AG04450 (cell line): ENCODE data around the gene RASAL1. TPM values are rescaled to one million over a fixed set of nuclear protein-coding genes. Genes with fewer than 3 reads are reported as not detected.

ENCODE experiments used
- CTCF ChIA-PET: fragments of 300-600, 350-600 bp; formaldehyde crosslinking; extraction: SDS; loops from one replicate; lab custom pipeline; 2022; ENCODE audit warnings: antibody characterized with exemption, inconsistent platforms; lab: Charles Lee
- POLR2A ChIA-PET: fragments of 350-600 bp; formaldehyde crosslinking; extraction: SDS; loops from one replicate; lab custom pipeline; 2021; ENCODE audit warnings: antibody characterized with exemption, inconsistent platforms; lab: Yijun Ruan, JAX
- DNase-seq: peaks from one replicate; pipeline ENCODE4 v3.0.0-alpha.2; 2011; ENCODE audit warnings: low read depth, low spot score
- H3K27ac ChIP-seq: one replicate; pipeline ENCODE4 v1.5.1; 2012; ENCODE audit warnings: low read depth, low read length, control low read depth
- H3K27me3 ChIP-seq: one replicate; pipeline ENCODE4 v1.6.0; 2012; ENCODE audit warnings: low read length; ENCODE audit not compliant: control insufficient read depth, insufficient read depth
- H3K4me3 ChIP-seq: 2 replicates; pipeline ENCODE4 v1.5.1; 2011; ENCODE audit warnings: mild to moderate bottlenecking, low read depth, low read length, control low read depth
- H3K9me3 ChIP-seq: 2 replicates; pipeline ENCODE4 v1.5.1; 2012; ENCODE audit warnings: low read length; ENCODE audit not compliant: control insufficient read depth, insufficient read depth
- CTCF ChIP-seq: IDR thresholded peaks from 2 replicates; pipeline ENCODE4 v1.5.1; 2011; ENCODE audit warnings: low read depth, low read length, control low read depth, inconsistent platforms
- polyA minus RNA-seq: library from RNA; depleted of rRNA, polyadenylated mRNA; stranded (reverse); fragments of >200 nt; gene quantifications from 2 replicates; pipeline ENCODE4 v1.2.3, GENCODE V29; 2011; rRNA and poly(A)+ RNA removed
- polyA plus RNA-seq: library from polyadenylated mRNA; depleted of rRNA; stranded (reverse); fragments of >200 nt; gene quantifications from 2 replicates; pipeline ENCODE4 v1.2.3, GENCODE V29; 2011; rRNA removed

Gene RASAL1, protein sequence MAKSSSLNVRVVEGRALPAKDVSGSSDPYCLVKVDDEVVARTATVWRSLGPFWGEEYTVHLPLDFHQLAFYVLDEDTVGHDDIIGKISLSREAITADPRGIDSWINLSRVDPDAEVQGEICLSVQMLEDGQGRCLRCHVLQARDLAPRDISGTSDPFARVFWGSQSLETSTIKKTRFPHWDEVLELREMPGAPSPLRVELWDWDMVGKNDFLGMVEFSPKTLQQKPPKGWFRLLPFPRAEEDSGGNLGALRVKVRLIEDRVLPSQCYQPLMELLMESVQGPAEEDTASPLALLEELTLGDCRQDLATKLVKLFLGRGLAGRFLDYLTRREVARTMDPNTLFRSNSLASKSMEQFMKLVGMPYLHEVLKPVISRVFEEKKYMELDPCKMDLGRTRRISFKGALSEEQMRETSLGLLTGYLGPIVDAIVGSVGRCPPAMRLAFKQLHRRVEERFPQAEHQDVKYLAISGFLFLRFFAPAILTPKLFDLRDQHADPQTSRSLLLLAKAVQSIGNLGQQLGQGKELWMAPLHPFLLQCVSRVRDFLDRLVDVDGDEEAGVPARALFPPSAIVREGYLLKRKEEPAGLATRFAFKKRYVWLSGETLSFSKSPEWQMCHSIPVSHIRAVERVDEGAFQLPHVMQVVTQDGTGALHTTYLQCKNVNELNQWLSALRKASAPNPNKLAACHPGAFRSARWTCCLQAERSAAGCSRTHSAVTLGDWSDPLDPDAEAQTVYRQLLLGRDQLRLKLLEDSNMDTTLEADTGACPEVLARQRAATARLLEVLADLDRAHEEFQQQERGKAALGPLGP
- not detected in 2 replicates for polyA plus RNA-seq
- not detected in 2 replicates for polyA minus RNA-seq

- no peak for DNase-seq
- Histone ChIP-seq H3K4me3 (no peak within 1 kb of the TSS), H3K9me3 (no peaks in the 10 kb centered on the region), H3K27ac (no peak within 1 kb of the TSS), H3K27me3 (peaks cover 5% of the 10 kb centered on the region)
- no peak for TF ChIP-seq CTCF
- ChIA-PET CTCF (interaction anchor here (0.6 to 1.0 kb wide), 2 partner anchors 143 to 608 kb away, joined by 3 read pairs; no protein-coding TSS in a partner anchor), POLR2A (no interaction called here)
Measured at GRCh38 chr12:113135178-113136127, at the start of gene RASAL1. TSS of gene RASAL1 (minus strand) at chr12:113135761. CDS start at chr12:113135462, 299 bp downstream.

DNA sequence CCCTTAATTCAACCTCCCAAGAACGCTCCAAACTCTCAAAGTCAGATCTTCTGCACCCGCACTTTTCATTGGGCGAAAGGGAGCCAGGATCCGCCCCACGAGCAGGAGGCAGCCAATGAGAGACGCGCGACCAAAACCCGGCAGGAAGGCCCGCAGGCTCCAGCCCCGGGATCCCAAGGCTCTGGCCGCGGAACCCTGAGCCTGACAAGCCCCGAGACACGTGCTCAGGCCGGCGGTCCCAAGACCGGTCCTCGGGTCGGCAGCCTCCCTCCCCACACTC is 49.3 kb upstream of the RASAL1 start:
- H3K27ac ChIP-seq: peak overlapping the region; percentile 89
- H3K9me3 ChIP-seq: no peaks in the 10 kb centered on the region; the same call in 1 of the 2 replicates
- CTCF ChIA-PET: interaction anchor here (4.8 kb wide), 1 partner anchor 11 kb away, joined by 24 read pairs; no protein-coding TSS in a partner anchor
- no peak for TF ChIP-seq CTCF
- no peaks in the 10 kb centered on the region for H3K27me3 ChIP-seq
- DNase-seq: peak; percentile 66
- peak overlapping the region; percentile 87 for H3K4me3 ChIP-seq
- POLR2A ChIA-PET: interaction anchor here (0.6 to 1.6 kb wide), 5 partner anchors 9 to 1076 kb away, joined by 3 to 8 read pairs (median 4); no protein-coding TSS in a partner anchor

DNA sequence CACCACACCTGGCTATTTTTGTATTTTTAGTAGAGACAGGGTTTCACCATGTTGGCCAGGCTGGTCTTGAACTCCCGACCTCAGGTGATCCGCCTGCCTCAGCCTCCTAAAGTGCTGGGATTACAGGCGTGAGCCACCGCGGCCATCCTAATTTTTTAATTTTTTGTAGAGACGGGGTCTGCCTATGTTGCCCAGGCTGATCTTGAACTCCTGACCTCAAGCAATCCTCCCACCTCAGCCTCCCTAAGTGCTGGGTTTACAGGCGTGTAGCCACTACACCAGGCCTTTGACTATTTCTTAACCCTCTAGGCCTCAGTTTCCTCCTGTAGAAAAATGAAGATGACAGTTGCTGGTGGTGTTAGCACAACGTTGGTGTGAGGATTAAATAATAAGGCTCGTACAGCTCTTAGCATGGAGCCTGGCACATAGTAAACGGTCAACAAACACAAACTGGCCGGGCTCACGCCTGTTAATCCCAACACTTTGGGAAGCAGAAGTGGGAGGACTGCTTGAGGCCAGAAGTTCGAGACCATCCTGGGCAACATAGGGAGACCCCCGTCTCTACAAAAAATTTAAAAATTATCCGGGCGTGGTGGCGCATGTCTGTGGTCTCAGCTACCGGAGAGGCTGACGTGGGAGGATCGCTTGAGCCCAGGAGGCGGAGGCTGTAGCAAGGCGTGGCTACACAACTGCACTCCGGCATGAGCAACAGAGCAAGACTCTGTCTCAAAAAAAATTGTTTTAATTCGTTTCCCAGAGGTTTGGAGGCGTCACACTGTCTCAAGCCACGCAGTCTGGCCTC is 48.7 kb upstream of the RASAL1 start:
- Histone ChIP-seq H3K4me3 (peak overlapping the region; percentile 87), H3K27ac (peak overlapping the region; percentile 75), H3K27me3 (no peaks in the 10 kb centered on the region), H3K9me3 (no peaks in the 10 kb centered on the region; the same call in 1 of the 2 replicates)
- no peak for TF ChIP-seq CTCF
- ChIA-PET POLR2A (interaction anchor here (0.6 to 1.2 kb wide), 2 partner anchors 39 to 174 kb away, joined by 4 to 6 read pairs; partner anchors contain the start of gene PLBD2), CTCF (interaction anchor here (0.6 to 4.8 kb wide), 2 partner anchors 10 to 43 kb away, joined by 5 to 24 read pairs; no protein-coding TSS in a partner anchor)
- no peak for DNase-seq

DNA sequence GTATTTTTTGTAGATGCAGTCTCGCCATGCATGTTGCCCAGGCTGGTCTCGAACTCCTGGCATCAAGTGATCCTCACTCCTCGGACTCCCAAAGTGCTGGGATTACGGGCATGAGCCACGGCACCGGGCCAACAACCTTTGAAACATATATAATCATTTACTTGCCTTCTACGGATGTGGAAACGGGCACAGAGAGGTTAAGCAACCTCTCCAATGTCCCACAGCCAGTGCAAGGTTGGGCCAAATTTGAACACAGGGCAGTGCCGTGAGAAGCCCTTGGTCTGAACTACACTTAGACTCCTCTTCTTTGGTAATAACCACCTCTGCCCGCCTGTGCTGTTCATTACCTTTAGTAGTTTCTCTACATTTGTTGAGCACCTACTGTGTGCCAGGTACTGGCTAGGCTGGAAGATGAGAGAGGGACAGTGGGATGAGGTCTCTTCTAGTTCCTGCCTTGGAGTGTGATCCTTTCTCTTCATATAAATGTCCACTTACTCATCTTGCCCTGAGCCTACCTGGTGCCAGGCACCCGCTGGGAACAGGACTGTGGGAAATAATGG is 47.5 kb upstream of the RASAL1 start:
- DNase-seq: no peak
- no peak for TF ChIP-seq CTCF
- ChIA-PET CTCF (interaction anchor here (0.6 to 4.8 kb wide), 3 partner anchors 9 to 135 kb away, joined by 3 to 24 read pairs (median 3); no protein-coding TSS in a partner anchor), POLR2A (no interaction called here)
- Histone ChIP-seq H3K4me3 (no peak overlapping the region), H3K27me3 (no peaks in the 10 kb centered on the region), H3K9me3 (no peaks in the 10 kb centered on the region; the same call in 1 of the 2 replicates), H3K27ac (no peak overlapping the region)
